Activated naive CD4-positive, alpha-beta T cell treated with anti-CD3 and anti-CD28 coated beads for 36 hours (primary cell): ENCODE data around the gene OXA1L. TPM values are rescaled to one million over a fixed set of nuclear protein-coding genes. Genes with fewer than 3 reads are reported as not detected.
A peak's percentile ranks its signal among the peaks of the same experiment; 100 is the strongest.

ENCODE experiments used
- CTCF ChIA-PET: fragments of 350-600 bp; sonication (Branson Sonifier 250); formaldehyde crosslinking; loops from one replicate; lab custom pipeline; 2021; ENCODE audit warnings: antibody characterized with exemption; lab: Charles Lee
- DNase-seq: peaks from one replicate; pipeline ENCODE4 v3.0.0-alpha.2; 2020
- H3K27ac Mint-ChIP-seq: one replicate; pipeline ENCODE4 v1.8.0; 2021; ENCODE audit warnings: mild to moderate bottlenecking, mixed read lengths
- H3K27me3 Mint-ChIP-seq: one replicate; pipeline ENCODE4 v1.8.0; 2021; ENCODE audit warnings: low read depth, mixed read lengths
- H3K36me3 Mint-ChIP-seq: one replicate; pipeline ENCODE4 v1.8.0; 2021; ENCODE audit warnings: low read depth, mixed read lengths
- H3K4me1 Mint-ChIP-seq: one replicate; pipeline ENCODE4 v1.8.0; 2021; ENCODE audit warnings: low read depth, mixed read lengths
- H3K4me3 Mint-ChIP-seq: one replicate; pipeline ENCODE4 v1.8.0; 2021; ENCODE audit warnings: mild to moderate bottlenecking, moderate library complexity, mixed read lengths
- H3K9me3 Mint-ChIP-seq: one replicate; pipeline ENCODE4 v1.8.0; 2021; ENCODE audit warnings: mixed read lengths
- intact Hi-C: fragments of 100-400 bp; cut with micrococcal nuclease; formaldehyde crosslinking; loops from one replicate; pipeline ENCODE4 v1.15.1; 2023
- total RNA-seq, 2 experiments: library from RNA; stranded (reverse); gene quantifications; one replicate each; pipeline ENCODE4 v1.2.3, GENCODE V29; 2021

Gene OXA1L
- total RNA-seq, 2 experiments from 2014 or later: 149 to 152 TPM

DNA sequence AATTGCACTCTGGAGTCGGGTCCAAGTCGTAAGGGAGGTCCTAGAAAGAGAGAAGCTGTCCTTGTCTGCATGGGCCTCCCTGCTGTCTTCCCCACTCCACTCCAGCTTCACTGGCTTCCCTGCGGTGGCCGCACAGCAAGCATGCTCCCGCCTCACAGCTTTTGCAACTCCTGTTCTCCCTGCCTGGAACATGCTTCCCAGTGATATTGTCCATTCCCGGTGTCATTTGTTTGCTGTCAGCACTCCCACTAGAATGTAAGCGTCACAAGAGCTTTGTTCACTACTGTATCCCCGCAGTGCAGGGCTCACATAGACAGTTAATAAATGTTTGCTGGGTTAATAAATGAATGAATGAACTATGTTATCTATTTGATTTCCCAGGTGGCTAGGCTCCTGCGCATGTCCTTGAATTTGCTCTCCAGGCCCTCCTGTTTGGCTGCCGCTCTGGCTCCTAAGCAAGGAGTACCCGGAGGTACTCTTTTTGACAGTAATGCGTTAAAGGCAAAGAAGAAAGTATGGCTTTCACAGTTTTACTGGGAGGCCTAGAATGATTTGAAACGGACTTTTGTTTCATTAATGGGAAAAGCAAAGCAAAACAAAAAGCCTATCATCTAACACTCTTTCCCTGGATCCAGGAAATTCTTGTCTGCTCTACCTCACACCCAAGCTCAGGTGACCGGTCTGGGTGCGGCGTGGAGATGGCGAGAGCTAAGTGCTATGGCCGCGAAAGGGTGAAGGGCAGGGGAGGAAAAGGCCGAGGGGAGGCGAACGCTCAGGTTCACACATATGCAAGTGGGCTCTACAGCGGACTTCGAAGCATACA lies 54.9 kb downstream of the OXA1L start:
- Mint-ChIP-seq H3K27ac (no peak overlapping the region), H3K4me3 (peak overlapping the region; percentile 9), H3K9me3 (no peaks in the 10 kb centered on the region), H3K27me3 (peaks cover 1% of the 10 kb centered on the region), H3K36me3 (no peaks in the 10 kb centered on the region), H3K4me1 (peaks cover 31% of the 10 kb centered on the region)
- CTCF ChIA-PET: interaction anchor here (0.6 to 7.5 kb wide), 5 partner anchors 12 to 251 kb away, joined by 3 to 212 read pairs (median 19); no protein-coding TSS in a partner anchor
- DNase-seq: no peak
- intact Hi-C loops: loop anchor here (1.0 to 2.0 kb wide), 3 partner anchors 163 to 265 kb away; partner anchors contain the start of gene CDH24

DNA sequence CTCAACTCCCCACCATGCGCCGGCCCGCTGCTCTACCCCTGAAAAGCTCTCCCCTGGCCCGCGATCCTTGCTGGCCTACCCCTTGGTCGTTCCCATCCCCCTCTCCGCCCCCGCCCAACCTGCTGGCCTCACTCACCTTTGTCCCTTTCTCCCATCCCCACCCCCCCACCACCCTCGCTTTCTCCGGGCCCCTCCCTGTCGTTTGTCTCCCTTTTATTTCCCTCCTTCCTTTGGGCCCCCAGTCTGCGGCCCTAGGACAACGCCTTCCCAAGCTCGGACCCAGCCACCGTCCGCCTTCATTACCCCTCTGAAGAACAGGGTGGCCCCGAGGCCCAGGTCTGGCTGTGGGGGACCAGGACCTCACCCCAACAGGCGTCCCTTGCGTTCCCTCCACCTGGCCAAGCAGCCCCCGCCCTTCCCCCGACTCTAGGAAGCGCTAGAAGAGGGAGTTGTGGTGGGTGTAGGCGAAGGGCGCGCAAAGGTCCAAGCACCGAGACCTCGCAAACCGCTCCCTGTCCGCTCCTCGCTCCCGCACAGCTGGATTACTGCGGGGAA lies 55.6 kb downstream of the OXA1L start:
- Mint-ChIP-seq H3K9me3 (no peaks in the 10 kb centered on the region), H3K27me3 (peaks cover 1% of the 10 kb centered on the region), H3K27ac (no peak overlapping the region), H3K4me3 (peak overlapping the region; percentile 61), H3K36me3 (no peaks in the 10 kb centered on the region), H3K4me1 (peaks cover 31% of the 10 kb centered on the region)
- CTCF ChIA-PET: interaction anchor here (0.7 to 7.5 kb wide), 19 partner anchors 7 to 265 kb away, joined by 3 to 212 read pairs (median 4); partner anchors contain the start of genes AJUBA, OXA1L, REM2 and SLC7A7
- no peak for DNase-seq
- intact Hi-C loops: loop anchor here (1.0 to 2.0 kb wide), 3 partner anchors 164 to 265 kb away; partner anchors contain the start of gene CDH24

Other genes starting within 250 kb of the OXA1L start
- 100 to 1,000 TPM; 219 to 226 TPM for gene DAD1, start 177.5 kb upstream of the OXA1L start, total RNA-seq
- gene ABHD4, start 168.4 kb upstream of the OXA1L start, total RNA-seq: 10 to 100 TPM; 11.1 to 11.9 TPM
- gene OR6J1, start 122.3 kb upstream of the OXA1L start, total RNA-seq: not detected
- 1 to 10 TPM in 1 of 2 experiments, under 1 TPM in 1; 0.40 to 1.1 TPM for gene SLC7A7, start 48.7 kb downstream of the OXA1L start, total RNA-seq
- 100 to 1,000 TPM; 170 TPM for gene MRPL52, start 63.2 kb downstream of the OXA1L start, total RNA-seq
- gene MMP14, start 69.9 kb downstream of the OXA1L start, total RNA-seq: 1 to 10 TPM; 1.3 to 2.1 TPM
- gene LRP10, start 105.1 kb downstream of the OXA1L start, total RNA-seq: 10 to 100 TPM; 71.9 to 75.2 TPM
- gene REM2, start 116.5 kb downstream of the OXA1L start, total RNA-seq: under 1 TPM; 0.69 to 0.74 TPM
- 10 to 100 TPM; 53.5 to 61.2 TPM for gene RBM23, start 152.5 kb downstream of the OXA1L start, total RNA-seq
- 10 to 100 TPM; 81.0 to 92.8 TPM for gene PRMT5, start 162.7 kb downstream of the OXA1L start, total RNA-seq
- gene HAUS4, start 190.4 kb downstream of the OXA1L start, total RNA-seq: 10 to 100 TPM; 97.1 to 97.3 TPM
- gene AJUBA, start 215.9 kb downstream of the OXA1L start, total RNA-seq: 1 to 10 TPM; 2.1 to 2.8 TPM
- gene C14orf93, start 243.5 kb downstream of the OXA1L start, total RNA-seq: 1 to 10 TPM; 8.3 to 9.3 TPM